ENCODE data around the gene TOGARAM2. TPM values are rescaled to one million over a fixed set of nuclear protein-coding genes. Genes with fewer than 3 reads are reported as not detected.

The TOGARAM2 gene
- total RNA-seq (2016; rRNA removed; fragmentation: Illumina TruSeq; extraction: Trizol) (under 0.01 TPM in 1 of 2 replicates, not detected in the other), polyA plus RNA-seq (2011; rRNA removed) (0.05 TPM in 2 replicates), polyA minus RNA-seq (2011; rRNA and poly(A)+ RNA removed; ENCODE audit: low replicate concordance) (0.02 and 1.6 TPM in 2 replicates), Bru-seq, nascent RNA (percentile 3 among the genes with signal in this experiment), BruChase-seq, experiment 1, labeled RNA remaining after a 6-hour chase (percentile 11 among the genes with signal in this experiment), BruChase-seq, experiment 2, labeled RNA remaining after a 2-hour chase (percentile 14 among the genes with signal in this experiment)
- total RNA-seq (2016; cell fraction: cytosol; rRNA removed; fragmentation: Illumina TruSeq; extraction: Trizol; ENCODE audit: low read depth): not detected in 2 replicates
- total RNA-seq (2016; cell fraction: insoluble cytoplasmic fraction; rRNA removed; fragmentation: Illumina TruSeq; extraction: Trizol): not detected in 2 replicates
- not detected in 2 replicates for total RNA-seq (2016; cell fraction: membrane; rRNA removed; fragmentation: Illumina TruSeq; extraction: Trizol)
- 0.06 and 0.19 TPM in 2 replicates for total RNA-seq (2016; cell fraction: nucleus; rRNA removed; fragmentation: Illumina TruSeq; extraction: Trizol)
- polyA plus RNA-seq (2011; cell fraction: cytosol; rRNA removed): 0.04 and 0.13 TPM in 2 replicates
- 0.36 and 0.74 TPM in 2 replicates for polyA plus RNA-seq (2011; cell fraction: nucleus; rRNA removed)
- 0.04 TPM in 1 of 2 replicates, not detected in the other for polyA plus RNA-seq (2012)
- polyA plus RNA-seq (2016; cell fraction: cytosol; fragmentation: Illumina TruSeq; extraction: Trizol; ENCODE audit: low read depth): not detected in 2 replicates
- not detected in 2 replicates for polyA plus RNA-seq (2016; cell fraction: insoluble cytoplasmic fraction; fragmentation: Illumina TruSeq; extraction: Trizol; ENCODE audit: low read depth)
- polyA plus RNA-seq (2016; cell fraction: membrane; fragmentation: Illumina TruSeq; extraction: Trizol; ENCODE audit: low read depth): not detected in 2 replicates
- 0.61 TPM in 1 of 2 replicates, not detected in the other for polyA plus RNA-seq (2016; cell fraction: nucleus; fragmentation: Illumina TruSeq; extraction: Trizol; ENCODE audit: insufficient read depth, low read depth)
- not detected in 2 replicates for polyA minus RNA-seq (2011; cell fraction: cytosol; rRNA and poly(A)+ RNA removed)
- 1.0 TPM in 1 of 2 replicates, not detected in the other for polyA minus RNA-seq (2011; cell fraction: nucleus; rRNA and poly(A)+ RNA removed)
- long read RNA-seq, experiment 1: 0 reads
- long read RNA-seq, experiment 2: 0 reads

DNA sequence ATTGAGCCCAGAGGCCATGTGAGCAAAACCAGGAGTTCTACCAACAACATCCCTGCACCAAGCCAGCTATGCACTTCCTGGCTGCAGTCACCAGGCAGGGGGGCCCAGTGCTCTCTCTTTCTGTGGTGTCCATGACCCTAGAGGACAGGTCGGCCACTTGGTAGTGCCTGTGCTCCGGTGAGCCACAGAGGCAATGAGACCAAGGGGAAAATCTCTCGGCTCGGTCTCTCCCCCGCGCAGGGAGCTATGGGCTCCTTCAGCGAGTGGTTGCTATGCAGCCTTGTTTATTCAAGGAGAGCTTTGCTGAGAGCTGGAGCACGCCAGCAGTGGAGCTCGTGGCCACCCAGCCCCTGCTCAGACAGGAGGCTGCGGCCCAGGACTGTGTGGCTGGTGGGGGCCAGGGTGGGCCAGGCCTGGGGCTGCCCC is at the start of gene TOGARAM2:
Gene TOGARAM2 (plus strand): TSS at position 283 of the 426 bp plus-strand sequence. CDS start 13,537 bp downstream, outside the sequence.
- H2AFZ ChIP-seq (ENCODE audit: low read length): no peak within 1 kb of the TSS
- no TSS peak for BruUV-seq (replicated peaks)
- no peaks in the 10 kb centered on the region for H3K9me3 ChIP-seq (ENCODE audit: low read length)
- POLR2A ChIA-PET: no interaction called here
- peaks cover 4 to 42% of the 10 kb centered on the region in 2 experiments; a peak in 3 of 5 replicates for H3K27me3 ChIP-seq (ENCODE audit: control insufficient read depth in 1 of 2, insufficient read depth in 2 of 2, low read length in 2 of 2)
- intact Hi-C loops (cut with micrococcal nuclease; ENCODE audit: unreplicated experiment) (no loop called here), in situ Hi-C loops (cut with HindIII; ENCODE audit: extremely low pct_ligation_motif_present, low pct_unique_long_range_greater_than_20kb) (loop anchor here (25.0 kb wide), 1 partner anchor 856 kb away; no protein-coding TSS in a partner anchor)
- ATAC-seq (peak; percentile 76), DNase-seq (ENCODE audit: low spot score) (peak; percentile 23), FAIRE-seq (no peak)
- no peaks in the 10 kb centered on the region for H4K20me1 ChIP-seq (ENCODE audit: insufficient read depth, low read length)
- WGBS (ENCODE audit: low lambda C conversion rate): 2% methylated on average over 7 of the region's 10 CpGs
- no peaks in the 10 kb centered on the region for H3K79me2 ChIP-seq (ENCODE audit: insufficient read depth, low read length)
- no peak within 1 kb of the TSS; a peak in 1 of 6 replicates for H3K4me3 ChIP-seq (replicated peaks in 1 of 3; ENCODE audit: insufficient read depth in 1 of 3, low read depth in 2 of 3, low read length in 3 of 3)
- H3K9ac ChIP-seq (ENCODE audit: insufficient read depth, low read depth, low read length): no peak within 1 kb of the TSS
- H3K36me3 ChIP-seq (replicated peaks in 1 of 2; ENCODE audit: control insufficient read depth in 1 of 2, insufficient read depth in 2 of 2, low read length in 2 of 2): no peaks in the 10 kb centered on the region
- H3K4me1 ChIP-seq (ENCODE audit: insufficient read depth, low read length): peaks cover 5% of the 10 kb centered on the region; the same call in 1 of the 2 replicates
- H3K27ac ChIP-seq (ENCODE audit: extremely low read length, insufficient read depth, low read length): no peak within 1 kb of the TSS
- CTCF ChIA-PET (ENCODE audit: low intra/inter-chr PET ratio, low total read pairs): no interaction called here
- peak within 1 kb of the TSS; percentile 19 for H3K4me2 ChIP-seq (ENCODE audit: low read depth, low read length)
- TF ChIP-seq, protein P1, sequence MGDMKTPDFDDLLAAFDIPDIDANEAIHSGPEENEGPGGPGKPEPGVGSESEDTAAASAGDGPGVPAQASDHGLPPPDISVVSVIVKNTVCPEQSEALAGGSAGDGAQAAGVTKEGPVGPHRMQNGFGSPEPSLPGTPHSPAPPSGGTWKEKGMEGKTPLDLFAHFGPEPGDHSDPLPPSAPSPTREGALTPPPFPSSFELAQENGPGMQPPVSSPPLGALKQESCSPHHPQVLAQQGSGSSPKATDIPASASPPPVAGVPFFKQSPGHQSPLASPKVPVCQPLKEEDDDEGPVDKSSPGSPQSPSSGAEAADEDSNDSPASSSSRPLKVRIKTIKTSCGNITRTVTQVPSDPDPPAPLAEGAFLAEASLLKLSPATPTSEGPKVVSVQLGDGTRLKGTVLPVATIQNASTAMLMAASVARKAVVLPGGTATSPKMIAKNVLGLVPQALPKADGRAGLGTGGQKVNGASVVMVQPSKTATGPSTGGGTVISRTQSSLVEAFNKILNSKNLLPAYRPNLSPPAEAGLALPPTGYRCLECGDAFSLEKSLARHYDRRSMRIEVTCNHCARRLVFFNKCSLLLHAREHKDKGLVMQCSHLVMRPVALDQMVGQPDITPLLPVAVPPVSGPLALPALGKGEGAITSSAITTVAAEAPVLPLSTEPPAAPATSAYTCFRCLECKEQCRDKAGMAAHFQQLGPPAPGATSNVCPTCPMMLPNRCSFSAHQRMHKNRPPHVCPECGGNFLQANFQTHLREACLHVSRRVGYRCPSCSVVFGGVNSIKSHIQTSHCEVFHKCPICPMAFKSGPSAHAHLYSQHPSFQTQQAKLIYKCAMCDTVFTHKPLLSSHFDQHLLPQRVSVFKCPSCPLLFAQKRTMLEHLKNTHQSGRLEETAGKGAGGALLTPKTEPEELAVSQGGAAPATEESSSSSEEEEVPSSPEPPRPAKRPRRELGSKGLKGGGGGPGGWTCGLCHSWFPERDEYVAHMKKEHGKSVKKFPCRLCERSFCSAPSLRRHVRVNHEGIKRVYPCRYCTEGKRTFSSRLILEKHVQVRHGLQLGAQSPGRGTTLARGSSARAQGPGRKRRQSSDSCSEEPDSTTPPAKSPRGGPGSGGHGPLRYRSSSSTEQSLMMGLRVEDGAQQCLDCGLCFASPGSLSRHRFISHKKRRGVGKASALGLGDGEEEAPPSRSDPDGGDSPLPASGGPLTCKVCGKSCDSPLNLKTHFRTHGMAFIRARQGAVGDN (CRISPR knock-in tag; IDR thresholded peaks at IDR 0.05): peak; percentile 11; the same call in 1 of the 2 replicates
- TF ChIP-seq ZNF644 (CRISPR knock-in tag; IDR thresholded peaks at IDR 0.05; ENCODE audit: low read depth) (no peak), RFX5 (IDR thresholded peaks at IDR 0.05; ENCODE audit: low read depth, low read length) (peak; percentile 48; the same call in 1 of the 2 replicates), SIN3A (IDR thresholded peaks at IDR 0.05; ENCODE audit: borderline replicate concordance, low read depth, low read length) (no peak), FOXA1 (IDR thresholded peaks at IDR 0.05) (no peak), FOXA1 (CRISPR knock-in tag; IDR thresholded peaks at IDR 0.05) (peak; percentile 19; the same call in 1 of the 2 replicates), SP4 (CRISPR knock-in tag; IDR thresholded peaks at IDR 0.05) (no peak), SALL1 (CRISPR knock-in tag; IDR thresholded peaks at IDR 0.05) (peak; percentile 29; the same call in 1 of the 2 replicates), RXRA (CRISPR knock-in tag; IDR thresholded peaks at IDR 0.05) (no peak)
- TF ChIP-seq, protein P2, sequence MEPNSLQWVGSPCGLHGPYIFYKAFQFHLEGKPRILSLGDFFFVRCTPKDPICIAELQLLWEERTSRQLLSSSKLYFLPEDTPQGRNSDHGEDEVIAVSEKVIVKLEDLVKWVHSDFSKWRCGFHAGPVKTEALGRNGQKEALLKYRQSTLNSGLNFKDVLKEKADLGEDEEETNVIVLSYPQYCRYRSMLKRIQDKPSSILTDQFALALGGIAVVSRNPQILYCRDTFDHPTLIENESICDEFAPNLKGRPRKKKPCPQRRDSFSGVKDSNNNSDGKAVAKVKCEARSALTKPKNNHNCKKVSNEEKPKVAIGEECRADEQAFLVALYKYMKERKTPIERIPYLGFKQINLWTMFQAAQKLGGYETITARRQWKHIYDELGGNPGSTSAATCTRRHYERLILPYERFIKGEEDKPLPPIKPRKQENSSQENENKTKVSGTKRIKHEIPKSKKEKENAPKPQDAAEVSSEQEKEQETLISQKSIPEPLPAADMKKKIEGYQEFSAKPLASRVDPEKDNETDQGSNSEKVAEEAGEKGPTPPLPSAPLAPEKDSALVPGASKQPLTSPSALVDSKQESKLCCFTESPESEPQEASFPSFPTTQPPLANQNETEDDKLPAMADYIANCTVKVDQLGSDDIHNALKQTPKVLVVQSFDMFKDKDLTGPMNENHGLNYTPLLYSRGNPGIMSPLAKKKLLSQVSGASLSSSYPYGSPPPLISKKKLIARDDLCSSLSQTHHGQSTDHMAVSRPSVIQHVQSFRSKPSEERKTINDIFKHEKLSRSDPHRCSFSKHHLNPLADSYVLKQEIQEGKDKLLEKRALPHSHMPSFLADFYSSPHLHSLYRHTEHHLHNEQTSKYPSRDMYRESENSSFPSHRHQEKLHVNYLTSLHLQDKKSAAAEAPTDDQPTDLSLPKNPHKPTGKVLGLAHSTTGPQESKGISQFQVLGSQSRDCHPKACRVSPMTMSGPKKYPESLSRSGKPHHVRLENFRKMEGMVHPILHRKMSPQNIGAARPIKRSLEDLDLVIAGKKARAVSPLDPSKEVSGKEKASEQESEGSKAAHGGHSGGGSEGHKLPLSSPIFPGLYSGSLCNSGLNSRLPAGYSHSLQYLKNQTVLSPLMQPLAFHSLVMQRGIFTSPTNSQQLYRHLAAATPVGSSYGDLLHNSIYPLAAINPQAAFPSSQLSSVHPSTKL (CRISPR knock-in tag; IDR thresholded peaks at IDR 0.05): 0 out of 2 replicates have a peak, but pooled peaks have one; percentile 17

All from HepG2 (cell line).